Neural cell (in vitro differentiated cells): ENCODE data around the gene SND1. TPM values are rescaled to one million over a fixed set of nuclear protein-coding genes. Genes with fewer than 3 reads are reported as not detected.

ENCODE experiments used
- H2AFZ ChIP-seq: fragments of 200-600, 300-800 bp; sonication (generic), shearing (Covaris generic); 2 replicates; pipeline ENCODE4 v1.6.0; 2014; ENCODE audit warnings: low read depth, mild to moderate bottlenecking, antibody characterized with exemption, low read length, moderate library complexity
- H3F3A ChIP-seq: fragments of 200-600 bp; shearing (Covaris generic); 2 replicates; pipeline ENCODE4 v1.6.1; 2016; ENCODE audit warnings: mild to moderate bottlenecking, moderate library complexity, mixed read lengths, antibody characterized with exemption, low read length; ENCODE audit not compliant: insufficient read depth, poor library complexity, severe bottlenecking
- H3K27ac ChIP-seq: fragments of 200-600, 300-800 bp; sonication (generic), shearing (Covaris generic); 2 replicates; pipeline ENCODE4 v1.5.1; 2014; ENCODE audit warnings: mild to moderate bottlenecking, low read length, moderate library complexity
- H3K27me3 ChIP-seq: fragments of 300-800, 200-600 bp; sonication (generic), shearing (Covaris generic); 2 replicates; pipeline ENCODE4 v1.6.0; 2014; ENCODE audit warnings: mild to moderate bottlenecking, low read depth, low read length, moderate library complexity; ENCODE audit not compliant: insufficient read depth
- H3K36me3 ChIP-seq: fragments of 300-800, 200-600 bp; sonication (generic), shearing (Covaris generic); 2 replicates; pipeline ENCODE4 v1.5.1; 2014; ENCODE audit warnings: mild to moderate bottlenecking, antibody characterized with exemption, low read length, moderate library complexity; ENCODE audit not compliant: insufficient read depth
- H3K4me2 ChIP-seq: fragments of 300-800, 200-600 bp; sonication (generic), shearing (Covaris generic); 2 replicates; pipeline ENCODE4 v1.6.0; 2014; ENCODE audit warnings: mild to moderate bottlenecking, low read length
- H3K4me3 ChIP-seq: fragments of 300-800, 200-600 bp; sonication (generic), shearing (Covaris generic); 2 replicates; pipeline ENCODE4 v1.5.1; 2014; ENCODE audit warnings: mild to moderate bottlenecking, low read length, moderate library complexity
- H3K79me2 ChIP-seq: fragments of 200-600 bp; shearing (Covaris generic); replicated peaks from 2 replicates; pipeline ENCODE4 v1.6.0; 2014; ENCODE audit warnings: mild to moderate bottlenecking, low read length, moderate library complexity; ENCODE audit not compliant: insufficient read depth
- H3K9ac ChIP-seq: fragments of 300-800, 200-600 bp; sonication (generic), shearing (Covaris generic); 2 replicates; pipeline ENCODE4 v1.6.1; 2016; ENCODE audit warnings: mild to moderate bottlenecking, low read length, mixed read lengths
- H3K9me2 ChIP-seq: fragments of 200-600 bp; shearing (Covaris generic); 2 replicates; pipeline ENCODE4 v1.6.1; 2016; ENCODE audit warnings: mild to moderate bottlenecking, low read length, mixed read lengths; ENCODE audit not compliant: insufficient read depth
- H3K9me3 ChIP-seq: fragments of 200-600, 300-800 bp; sonication (generic), shearing (Covaris generic); 2 replicates; pipeline ENCODE4 v1.6.1; 2016; ENCODE audit warnings: mild to moderate bottlenecking, mixed run types, low read length, moderate library complexity, mixed read lengths
- H4K20me1 ChIP-seq: fragments of 200-600 bp; shearing (Covaris generic); 2 replicates; pipeline ENCODE4 v1.6.1; 2016; ENCODE audit warnings: mild to moderate bottlenecking, mixed run types; ENCODE audit not compliant: insufficient read depth
- EP300 ChIP-seq: fragments of 450-650 bp; conservative IDR thresholded peaks from 2 replicates; pipeline ENCODE4 v1.6.1; 2014; ENCODE audit warnings: antibody characterized with exemption, mild to moderate bottlenecking, moderate library complexity; ENCODE audit not compliant: poor library complexity, severe bottlenecking
- EZH2 ChIP-seq: fragments of 200-600, 300-800 bp; shearing (Covaris generic), sonication (generic); IDR thresholded peaks from 2 replicates; pipeline ENCODE4 v1.6.1; 2014; ENCODE audit warnings: antibody characterized with exemption, low read length, borderline replicate concordance, mild to moderate bottlenecking; ENCODE audit not compliant: insufficient read depth, poor library complexity, severe bottlenecking
- MXI1 ChIP-seq: fragments of 450-650 bp; conservative IDR thresholded peaks from 2 replicates; pipeline ENCODE4 v1.6.1; 2014; ENCODE audit warnings: antibody characterized with exemption, mild to moderate bottlenecking; ENCODE audit not compliant: poor library complexity, severe bottlenecking
- POLR2AphosphoS5 ChIP-seq: IDR thresholded peaks from 2 replicates; pipeline ENCODE4 v1.6.1; 2012
- RAD21 ChIP-seq: fragments of 450-650 bp; conservative IDR thresholded peaks from 2 replicates; pipeline ENCODE4 v1.6.1; 2014; ENCODE audit warnings: antibody characterized with exemption, mild to moderate bottlenecking, moderate library complexity
- SMC3 ChIP-seq: fragments of 450-650 bp; conservative IDR thresholded peaks from 2 replicates; pipeline ENCODE4 v1.6.1; 2014; ENCODE audit warnings: antibody characterized with exemption, mild to moderate bottlenecking, moderate library complexity; ENCODE audit not compliant: poor library complexity
- TAF1 ChIP-seq: IDR thresholded peaks from 2 replicates; pipeline ENCODE4 v1.6.1; 2012; ENCODE audit warnings: low read depth
- polyA plus RNA-seq: library from polyadenylated mRNA; depleted of rRNA; stranded (reverse); fragments of >200 nt; gene quantifications from 2 replicates; pipeline ENCODE4 v1.2.3, GENCODE V29; 2014
- TF ChIP-seq, protein P1 (sequence below): IDR thresholded peaks from 2 replicates; pipeline ENCODE4 v1.6.1; 2012; ENCODE audit warnings: borderline replicate concordance
- TF ChIP-seq, protein P2 (sequence below): fragments of 450-650 bp; IDR thresholded peaks from 2 replicates; pipeline ENCODE4 v1.5.1; 2014; ENCODE audit warnings: antibody characterized with exemption, mild to moderate bottlenecking, moderate library complexity; ENCODE audit not compliant: poor library complexity, severe bottlenecking

The SND1 gene
- polyA plus RNA-seq, 1 donor from 2014 or later = 37.4 TPM

DNA sequence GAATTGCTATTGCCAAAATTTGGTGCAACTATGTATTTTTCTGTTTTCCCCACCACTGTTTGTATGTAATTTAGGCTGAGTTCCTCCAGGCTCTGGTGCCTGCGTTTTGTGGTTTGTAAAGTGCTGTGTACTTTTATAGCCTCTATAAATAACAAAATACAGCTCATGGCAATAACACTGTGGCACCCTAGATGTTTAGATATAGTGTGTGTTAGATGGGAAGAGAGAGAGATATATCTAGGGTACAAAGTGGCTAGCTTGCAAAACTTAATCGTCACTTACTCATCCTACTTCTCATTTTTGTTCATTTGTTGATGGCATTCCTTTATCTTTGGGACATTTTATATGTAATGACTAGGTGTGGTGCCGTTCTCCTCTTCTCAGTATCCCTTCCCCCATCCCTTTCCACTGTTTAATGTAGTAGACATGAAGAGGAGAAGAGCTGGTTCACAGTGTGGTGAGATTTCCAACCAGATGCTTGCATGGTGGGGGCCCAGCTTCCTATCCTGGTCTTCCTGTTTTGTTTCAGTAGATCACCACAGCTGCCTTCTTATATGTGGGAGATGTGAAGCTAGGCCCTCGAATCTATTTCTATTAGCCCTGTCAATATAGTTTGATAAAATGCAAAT lies 115.0 kb downstream of the SND1 start:
- Histone ChIP-seq H3K79me2 (no peaks in the 10 kb centered on the region), H3K27ac (no peak overlapping the region), H3K4me2 (no peak overlapping the region), H2AFZ (no peak overlapping the region), H3F3A (no peaks in the 10 kb centered on the region), H3K9ac (no peak overlapping the region), H3K9me3 (no peaks in the 10 kb centered on the region), H4K20me1 (no peaks in the 10 kb centered on the region), H3K4me3 (no peak overlapping the region), H3K27me3 (no peaks in the 10 kb centered on the region), H3K9me2 (no peaks in the 10 kb centered on the region), H3K36me3 (no peaks in the 10 kb centered on the region)
- TF ChIP-seq, protein P1, sequence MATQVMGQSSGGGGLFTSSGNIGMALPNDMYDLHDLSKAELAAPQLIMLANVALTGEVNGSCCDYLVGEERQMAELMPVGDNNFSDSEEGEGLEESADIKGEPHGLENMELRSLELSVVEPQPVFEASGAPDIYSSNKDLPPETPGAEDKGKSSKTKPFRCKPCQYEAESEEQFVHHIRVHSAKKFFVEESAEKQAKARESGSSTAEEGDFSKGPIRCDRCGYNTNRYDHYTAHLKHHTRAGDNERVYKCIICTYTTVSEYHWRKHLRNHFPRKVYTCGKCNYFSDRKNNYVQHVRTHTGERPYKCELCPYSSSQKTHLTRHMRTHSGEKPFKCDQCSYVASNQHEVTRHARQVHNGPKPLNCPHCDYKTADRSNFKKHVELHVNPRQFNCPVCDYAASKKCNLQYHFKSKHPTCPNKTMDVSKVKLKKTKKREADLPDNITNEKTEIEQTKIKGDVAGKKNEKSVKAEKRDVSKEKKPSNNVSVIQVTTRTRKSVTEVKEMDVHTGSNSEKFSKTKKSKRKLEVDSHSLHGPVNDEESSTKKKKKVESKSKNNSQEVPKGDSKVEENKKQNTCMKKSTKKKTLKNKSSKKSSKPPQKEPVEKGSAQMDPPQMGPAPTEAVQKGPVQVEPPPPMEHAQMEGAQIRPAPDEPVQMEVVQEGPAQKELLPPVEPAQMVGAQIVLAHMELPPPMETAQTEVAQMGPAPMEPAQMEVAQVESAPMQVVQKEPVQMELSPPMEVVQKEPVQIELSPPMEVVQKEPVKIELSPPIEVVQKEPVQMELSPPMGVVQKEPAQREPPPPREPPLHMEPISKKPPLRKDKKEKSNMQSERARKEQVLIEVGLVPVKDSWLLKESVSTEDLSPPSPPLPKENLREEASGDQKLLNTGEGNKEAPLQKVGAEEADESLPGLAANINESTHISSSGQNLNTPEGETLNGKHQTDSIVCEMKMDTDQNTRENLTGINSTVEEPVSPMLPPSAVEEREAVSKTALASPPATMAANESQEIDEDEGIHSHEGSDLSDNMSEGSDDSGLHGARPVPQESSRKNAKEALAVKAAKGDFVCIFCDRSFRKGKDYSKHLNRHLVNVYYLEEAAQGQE = no peak
- TF ChIP-seq RAD21 = no peak
- no peak for TF ChIP-seq EP300
- TF ChIP-seq TAF1 = no peak
- no peak for TF ChIP-seq POLR2AphosphoS5
- no peak for TF ChIP-seq MXI1
- TF ChIP-seq, protein P2, sequence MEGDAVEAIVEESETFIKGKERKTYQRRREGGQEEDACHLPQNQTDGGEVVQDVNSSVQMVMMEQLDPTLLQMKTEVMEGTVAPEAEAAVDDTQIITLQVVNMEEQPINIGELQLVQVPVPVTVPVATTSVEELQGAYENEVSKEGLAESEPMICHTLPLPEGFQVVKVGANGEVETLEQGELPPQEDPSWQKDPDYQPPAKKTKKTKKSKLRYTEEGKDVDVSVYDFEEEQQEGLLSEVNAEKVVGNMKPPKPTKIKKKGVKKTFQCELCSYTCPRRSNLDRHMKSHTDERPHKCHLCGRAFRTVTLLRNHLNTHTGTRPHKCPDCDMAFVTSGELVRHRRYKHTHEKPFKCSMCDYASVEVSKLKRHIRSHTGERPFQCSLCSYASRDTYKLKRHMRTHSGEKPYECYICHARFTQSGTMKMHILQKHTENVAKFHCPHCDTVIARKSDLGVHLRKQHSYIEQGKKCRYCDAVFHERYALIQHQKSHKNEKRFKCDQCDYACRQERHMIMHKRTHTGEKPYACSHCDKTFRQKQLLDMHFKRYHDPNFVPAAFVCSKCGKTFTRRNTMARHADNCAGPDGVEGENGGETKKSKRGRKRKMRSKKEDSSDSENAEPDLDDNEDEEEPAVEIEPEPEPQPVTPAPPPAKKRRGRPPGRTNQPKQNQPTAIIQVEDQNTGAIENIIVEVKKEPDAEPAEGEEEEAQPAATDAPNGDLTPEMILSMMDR = no peak
- no peak for TF ChIP-seq EZH2
- TF ChIP-seq SMC3 = no peak

DNA sequence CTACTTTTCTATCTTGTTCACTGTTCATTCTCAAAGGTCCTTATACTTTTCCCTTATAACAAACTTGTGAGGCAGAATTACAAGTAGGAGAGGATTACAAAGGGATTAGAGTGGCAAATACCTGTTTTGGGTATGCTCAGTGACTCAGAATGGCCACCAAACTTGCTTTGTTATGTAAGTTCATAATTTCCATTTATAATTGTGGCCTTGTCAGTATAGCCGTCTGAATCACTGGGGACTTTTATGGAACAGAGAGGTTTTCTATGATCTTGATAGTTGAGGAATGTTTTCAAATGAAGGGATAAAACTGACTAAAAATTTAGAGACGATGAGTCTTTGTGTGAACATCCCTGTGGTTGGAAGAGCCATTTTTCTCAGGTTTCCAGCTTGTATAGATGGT lies 116.2 kb downstream of the SND1 start:
- Histone ChIP-seq H3K36me3 (no peaks in the 10 kb centered on the region), H3F3A (no peaks in the 10 kb centered on the region), H3K9ac (no peak overlapping the region), H4K20me1 (no peaks in the 10 kb centered on the region), H3K9me3 (no peaks in the 10 kb centered on the region), H2AFZ (no peak overlapping the region), H3K27me3 (no peaks in the 10 kb centered on the region), H3K79me2 (no peaks in the 10 kb centered on the region), H3K4me3 (no peak overlapping the region), H3K9me2 (no peaks in the 10 kb centered on the region), H3K27ac (no peak overlapping the region), H3K4me2 (no peak overlapping the region)
- TF ChIP-seq, protein P1 = no peak
- TF ChIP-seq POLR2AphosphoS5 = no peak
- no peak for TF ChIP-seq TAF1
- TF ChIP-seq MXI1 = no peak
- TF ChIP-seq EP300 = no peak
- TF ChIP-seq EZH2 = no peak
- TF ChIP-seq, protein P2 = no peak
- TF ChIP-seq RAD21 = no peak
- TF ChIP-seq SMC3 = no peak
